Measurements from ENCODE around the gene MYBPC2.

MYBPC2 gene

DNA sequence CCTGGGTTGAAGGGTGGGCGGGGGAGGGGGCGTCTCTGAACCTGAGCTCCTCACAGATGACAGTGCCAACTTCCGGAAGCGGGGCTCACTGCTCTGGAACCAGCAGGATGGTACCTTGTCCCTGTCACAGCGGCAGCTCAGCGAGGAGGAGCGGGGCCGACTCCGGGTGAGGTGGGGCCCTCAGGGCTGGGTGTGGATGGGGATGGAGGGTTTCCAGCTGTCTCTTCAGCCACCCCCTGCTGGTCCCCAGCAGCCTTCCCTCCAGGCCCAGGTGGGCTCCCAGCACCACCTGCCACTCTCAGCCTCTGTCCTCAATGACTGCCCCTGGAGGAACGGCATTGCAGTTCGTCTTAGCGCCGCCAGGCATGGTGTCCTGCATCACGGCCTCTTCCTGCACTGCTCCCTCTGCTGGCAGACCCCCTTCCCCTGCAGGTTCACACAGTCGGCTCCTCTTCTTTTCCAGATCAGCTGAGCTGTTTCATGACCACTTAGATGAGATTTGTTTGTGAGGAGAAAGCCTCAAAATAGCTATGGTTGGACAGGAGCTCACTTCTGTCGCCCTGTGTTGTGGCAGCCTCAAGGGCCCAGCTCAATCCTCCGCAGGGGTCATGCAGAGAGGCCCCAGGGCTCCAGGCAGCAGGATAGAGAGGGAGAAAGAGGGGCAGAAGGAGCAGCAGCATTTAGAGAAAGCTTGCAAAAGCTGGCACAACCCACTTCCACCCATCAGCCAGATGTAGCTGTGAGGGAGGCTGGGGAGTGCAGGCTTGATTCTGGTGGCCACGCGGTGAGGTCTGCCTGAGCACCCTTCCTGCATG lies 46.4 kb downstream of the MYBPC2 start:
- no peak for ATAC-seq
- TF ChIP-seq ZNF565 (CRISPR knock-in tag; conservative IDR thresholded peaks at IDR 0.05; ENCODE audit: low read depth) (no peak), GLIS3 (CRISPR knock-in tag; IDR thresholded peaks at IDR 0.05) (no peak), TCF4 (CRISPR knock-in tag; IDR thresholded peaks at IDR 0.05; ENCODE audit: borderline replicate concordance) (no peak), BACH2 (CRISPR knock-in tag; IDR thresholded peaks at IDR 0.05; ENCODE audit: borderline replicate concordance) (no peak), ARNTL (CRISPR knock-in tag; IDR thresholded peaks at IDR 0.05; ENCODE audit: borderline replicate concordance, low read depth) (no peak), CSDC2 (CRISPR knock-in tag; IDR thresholded peaks at IDR 0.05) (no peak)
- TF ChIP-seq, protein P1, sequence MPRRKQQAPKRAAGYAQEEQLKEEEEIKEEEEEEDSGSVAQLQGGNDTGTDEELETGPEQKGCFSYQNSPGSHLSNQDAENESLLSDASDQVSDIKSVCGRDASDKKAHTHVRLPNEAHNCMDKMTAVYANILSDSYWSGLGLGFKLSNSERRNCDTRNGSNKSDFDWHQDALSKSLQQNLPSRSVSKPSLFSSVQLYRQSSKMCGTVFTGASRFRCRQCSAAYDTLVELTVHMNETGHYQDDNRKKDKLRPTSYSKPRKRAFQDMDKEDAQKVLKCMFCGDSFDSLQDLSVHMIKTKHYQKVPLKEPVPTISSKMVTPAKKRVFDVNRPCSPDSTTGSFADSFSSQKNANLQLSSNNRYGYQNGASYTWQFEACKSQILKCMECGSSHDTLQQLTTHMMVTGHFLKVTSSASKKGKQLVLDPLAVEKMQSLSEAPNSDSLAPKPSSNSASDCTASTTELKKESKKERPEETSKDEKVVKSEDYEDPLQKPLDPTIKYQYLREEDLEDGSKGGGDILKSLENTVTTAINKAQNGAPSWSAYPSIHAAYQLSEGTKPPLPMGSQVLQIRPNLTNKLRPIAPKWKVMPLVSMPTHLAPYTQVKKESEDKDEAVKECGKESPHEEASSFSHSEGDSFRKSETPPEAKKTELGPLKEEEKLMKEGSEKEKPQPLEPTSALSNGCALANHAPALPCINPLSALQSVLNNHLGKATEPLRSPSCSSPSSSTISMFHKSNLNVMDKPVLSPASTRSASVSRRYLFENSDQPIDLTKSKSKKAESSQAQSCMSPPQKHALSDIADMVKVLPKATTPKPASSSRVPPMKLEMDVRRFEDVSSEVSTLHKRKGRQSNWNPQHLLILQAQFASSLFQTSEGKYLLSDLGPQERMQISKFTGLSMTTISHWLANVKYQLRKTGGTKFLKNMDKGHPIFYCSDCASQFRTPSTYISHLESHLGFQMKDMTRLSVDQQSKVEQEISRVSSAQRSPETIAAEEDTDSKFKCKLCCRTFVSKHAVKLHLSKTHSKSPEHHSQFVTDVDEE (CRISPR knock-in tag; IDR thresholded peaks at IDR 0.05), result no peak
- TF ChIP-seq, protein P2, sequence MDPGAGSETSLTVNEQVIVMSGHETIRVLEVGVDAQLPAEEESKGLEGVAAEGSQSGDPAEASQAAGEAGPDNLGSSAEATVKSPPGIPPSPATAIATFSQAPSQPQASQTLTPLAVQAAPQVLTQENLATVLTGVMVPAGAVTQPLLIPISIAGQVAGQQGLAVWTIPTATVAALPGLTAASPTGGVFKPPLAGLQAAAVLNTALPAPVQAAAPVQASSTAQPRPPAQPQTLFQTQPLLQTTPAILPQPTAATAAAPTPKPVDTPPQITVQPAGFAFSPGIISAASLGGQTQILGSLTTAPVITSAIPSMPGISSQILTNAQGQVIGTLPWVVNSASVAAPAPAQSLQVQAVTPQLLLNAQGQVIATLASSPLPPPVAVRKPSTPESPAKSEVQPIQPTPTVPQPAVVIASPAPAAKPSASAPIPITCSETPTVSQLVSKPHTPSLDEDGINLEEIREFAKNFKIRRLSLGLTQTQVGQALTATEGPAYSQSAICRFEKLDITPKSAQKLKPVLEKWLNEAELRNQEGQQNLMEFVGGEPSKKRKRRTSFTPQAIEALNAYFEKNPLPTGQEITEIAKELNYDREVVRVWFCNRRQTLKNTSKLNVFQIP (CRISPR knock-in tag; IDR thresholded peaks at IDR 0.05; ENCODE audit: borderline replicate concordance, low read depth), result no peak

DNA sequence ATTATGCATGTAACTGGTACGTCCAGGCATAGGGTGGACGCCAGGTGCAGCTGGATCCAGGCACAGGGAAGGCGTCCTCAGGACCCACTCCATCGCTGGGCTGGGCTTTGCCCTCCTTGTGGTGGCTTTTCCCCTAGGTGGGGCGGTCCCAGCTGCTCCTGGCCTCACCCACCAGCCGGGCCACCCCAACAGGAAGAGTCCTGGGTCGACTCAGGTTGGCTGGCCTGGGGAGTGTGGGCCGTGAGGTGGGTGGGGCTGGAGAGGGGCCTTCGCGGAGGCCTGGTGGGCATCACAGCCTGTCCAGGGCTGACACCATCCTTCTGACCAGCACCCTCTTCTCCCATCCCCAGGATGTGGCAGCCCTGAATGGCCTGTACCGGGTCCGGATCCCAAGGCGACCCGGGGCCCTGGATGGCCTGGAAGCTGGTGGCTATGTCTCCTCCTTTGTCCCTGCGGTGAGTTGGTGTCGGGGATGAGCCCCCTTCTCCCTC lies 47.1 kb downstream of the MYBPC2 start:
- no peak for ATAC-seq
- TF ChIP-seq TOX (CRISPR knock-in tag; IDR thresholded peaks at IDR 0.05; ENCODE audit: borderline replicate concordance) (no peak), BACH2 (CRISPR knock-in tag; IDR thresholded peaks at IDR 0.05; ENCODE audit: borderline replicate concordance) (no peak), ESRRG (CRISPR knock-in tag; IDR thresholded peaks at IDR 0.05) (no peak), OSR1 (CRISPR knock-in tag; IDR thresholded peaks at IDR 0.05) (no peak), ZFP30 (CRISPR knock-in tag; IDR thresholded peaks at IDR 0.05) (no peak), GLIS3 (CRISPR knock-in tag; IDR thresholded peaks at IDR 0.05) (no peak), PPARA (CRISPR knock-in tag; IDR thresholded peaks at IDR 0.05; ENCODE audit: borderline replicate concordance) (no peak), TCF4 (CRISPR knock-in tag; IDR thresholded peaks at IDR 0.05; ENCODE audit: borderline replicate concordance) (no peak)
- TF ChIP-seq, protein P1 (CRISPR knock-in tag; IDR thresholded peaks at IDR 0.05), result no peak
- TF ChIP-seq, protein P3, sequence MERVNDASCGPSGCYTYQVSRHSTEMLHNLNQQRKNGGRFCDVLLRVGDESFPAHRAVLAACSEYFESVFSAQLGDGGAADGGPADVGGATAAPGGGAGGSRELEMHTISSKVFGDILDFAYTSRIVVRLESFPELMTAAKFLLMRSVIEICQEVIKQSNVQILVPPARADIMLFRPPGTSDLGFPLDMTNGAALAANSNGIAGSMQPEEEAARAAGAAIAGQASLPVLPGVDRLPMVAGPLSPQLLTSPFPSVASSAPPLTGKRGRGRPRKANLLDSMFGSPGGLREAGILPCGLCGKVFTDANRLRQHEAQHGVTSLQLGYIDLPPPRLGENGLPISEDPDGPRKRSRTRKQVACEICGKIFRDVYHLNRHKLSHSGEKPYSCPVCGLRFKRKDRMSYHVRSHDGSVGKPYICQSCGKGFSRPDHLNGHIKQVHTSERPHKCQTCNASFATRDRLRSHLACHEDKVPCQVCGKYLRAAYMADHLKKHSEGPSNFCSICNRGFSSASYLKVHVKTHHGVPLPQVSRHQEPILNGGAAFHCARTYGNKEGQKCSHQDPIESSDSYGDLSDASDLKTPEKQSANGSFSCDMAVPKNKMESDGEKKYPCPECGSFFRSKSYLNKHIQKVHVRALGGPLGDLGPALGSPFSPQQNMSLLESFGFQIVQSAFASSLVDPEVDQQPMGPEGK (CRISPR knock-in tag; IDR thresholded peaks at IDR 0.05; ENCODE audit: borderline replicate concordance), result no peak

DNA sequence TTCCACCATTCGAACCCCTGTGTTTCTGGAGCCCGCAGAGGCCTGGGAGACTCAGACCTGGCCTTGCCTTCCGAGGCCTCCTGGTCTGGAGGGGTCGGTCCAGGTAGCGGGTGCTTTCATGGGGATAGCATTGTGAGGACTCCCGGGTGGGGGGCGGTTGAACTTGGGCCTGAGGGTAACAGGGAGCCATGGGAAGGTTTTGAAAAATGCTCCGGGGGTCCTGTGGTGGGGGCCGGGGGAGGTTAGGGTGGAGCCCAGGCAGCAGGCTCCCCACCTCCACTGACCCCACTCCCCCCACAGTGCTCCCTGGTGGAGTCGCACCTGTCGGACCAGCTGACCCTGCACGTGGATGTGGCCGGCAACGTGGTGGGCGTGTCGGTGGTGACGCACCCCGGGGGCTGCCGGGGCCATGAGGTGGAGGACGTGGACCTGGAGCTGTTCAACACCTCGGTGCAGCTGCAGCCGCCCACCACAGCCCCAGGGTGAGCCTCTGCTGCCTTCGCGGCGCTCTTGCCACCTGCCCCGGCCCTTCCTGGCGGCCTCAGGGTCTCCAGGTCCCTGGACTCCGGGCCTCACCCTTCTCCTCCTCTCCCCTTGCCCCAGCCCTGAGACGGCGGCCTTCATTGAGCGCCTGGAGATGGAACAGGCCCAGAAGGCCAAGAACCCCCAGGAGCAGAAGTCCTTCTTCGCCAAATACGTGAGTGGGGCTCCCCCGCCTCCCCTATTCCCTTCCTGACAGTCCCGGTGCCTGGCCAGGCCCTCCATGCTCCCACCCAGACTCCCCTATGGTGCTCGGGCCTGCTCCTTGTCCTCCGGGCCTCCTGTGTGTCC lies 47.8 kb downstream of the MYBPC2 start:
- ATAC-seq, result no peak
- TF ChIP-seq ZFP30 (CRISPR knock-in tag; IDR thresholded peaks at IDR 0.05) (no peak), ZNF8 (CRISPR knock-in tag; IDR thresholded peaks at IDR 0.05) (no peak), ZC3H10 (CRISPR knock-in tag; IDR thresholded peaks at IDR 0.05) (no peak), BACH2 (CRISPR knock-in tag; IDR thresholded peaks at IDR 0.05; ENCODE audit: borderline replicate concordance) (no peak), TCF4 (CRISPR knock-in tag; IDR thresholded peaks at IDR 0.05; ENCODE audit: borderline replicate concordance) (no peak), ESRRG (CRISPR knock-in tag; IDR thresholded peaks at IDR 0.05) (no peak), OSR1 (CRISPR knock-in tag; IDR thresholded peaks at IDR 0.05) (no peak), ZFP3 (CRISPR knock-in tag; IDR thresholded peaks at IDR 0.05) (no peak), CSDC2 (CRISPR knock-in tag; IDR thresholded peaks at IDR 0.05) (no peak), TOX (CRISPR knock-in tag; IDR thresholded peaks at IDR 0.05; ENCODE audit: borderline replicate concordance) (no peak), ZNF70 (CRISPR knock-in tag; IDR thresholded peaks at IDR 0.05) (no peak)
- TF ChIP-seq, protein P2 (CRISPR knock-in tag; IDR thresholded peaks at IDR 0.05; ENCODE audit: borderline replicate concordance, low read depth), result no peak
- TF ChIP-seq, protein P4, sequence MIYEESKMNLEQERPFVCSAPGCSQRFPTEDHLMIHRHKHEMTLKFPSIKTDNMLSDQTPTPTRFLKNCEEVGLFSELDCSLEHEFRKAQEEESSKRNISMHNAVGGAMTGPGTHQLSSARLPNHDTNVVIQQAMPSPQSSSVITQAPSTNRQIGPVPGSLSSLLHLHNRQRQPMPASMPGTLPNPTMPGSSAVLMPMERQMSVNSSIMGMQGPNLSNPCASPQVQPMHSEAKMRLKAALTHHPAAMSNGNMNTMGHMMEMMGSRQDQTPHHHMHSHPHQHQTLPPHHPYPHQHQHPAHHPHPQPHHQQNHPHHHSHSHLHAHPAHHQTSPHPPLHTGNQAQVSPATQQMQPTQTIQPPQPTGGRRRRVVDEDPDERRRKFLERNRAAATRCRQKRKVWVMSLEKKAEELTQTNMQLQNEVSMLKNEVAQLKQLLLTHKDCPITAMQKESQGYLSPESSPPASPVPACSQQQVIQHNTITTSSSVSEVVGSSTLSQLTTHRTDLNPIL (CRISPR knock-in tag; IDR thresholded peaks at IDR 0.05; ENCODE audit: low read depth), result no peak

Data from SK-N-SH treated with all-trans-retinoic acid at 6 μM for 48 hours (cell line).